ENCODE measurements around the gene RNF13. TPM values are rescaled to one million over a fixed set of nuclear protein-coding genes. Genes with fewer than 3 reads are reported as not detected.

Gene RNF13
- total and polyA plus RNA-seq, 2 of the 4 experiments (the other 2 are of a cell fraction) = 12.8 to 29.8 TPM

DNA sequence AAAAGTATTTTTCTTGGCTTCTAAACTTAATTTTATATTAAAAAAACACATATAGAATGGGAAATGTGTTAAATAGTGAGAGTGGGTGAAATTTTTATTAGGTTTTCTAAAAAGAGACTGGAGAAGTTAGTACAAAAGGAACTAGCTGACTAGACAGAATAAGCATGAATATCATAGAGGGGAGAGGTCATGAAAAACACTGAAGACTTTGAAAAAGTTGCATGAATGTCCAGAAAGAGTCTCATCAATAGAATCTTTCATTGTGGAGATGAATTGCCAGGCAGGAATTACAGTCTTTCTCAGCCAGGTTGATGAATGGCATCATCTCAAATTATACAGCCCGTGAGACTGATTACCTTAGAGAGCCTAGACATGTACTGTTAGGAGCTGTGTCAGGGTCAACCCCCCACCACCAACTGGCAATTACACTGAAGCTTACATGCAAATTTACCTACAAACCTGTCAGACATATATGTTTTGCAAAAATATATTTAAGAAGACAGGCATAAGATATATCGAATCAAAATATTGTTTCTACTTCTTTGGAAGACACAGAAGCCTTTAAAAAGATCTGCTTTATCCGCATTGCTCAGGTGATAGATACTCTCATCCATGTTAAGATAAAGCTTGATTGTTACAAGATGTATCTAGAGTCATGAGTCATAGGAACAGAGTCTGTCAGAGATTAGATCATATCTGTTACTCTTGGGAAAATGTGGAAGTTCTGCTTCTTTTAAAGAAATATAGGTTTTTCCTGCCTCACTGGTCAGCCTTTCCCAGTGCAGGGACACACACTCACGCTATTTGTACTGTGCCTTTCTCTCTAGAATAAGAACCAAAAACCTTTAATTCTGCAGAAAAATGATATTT lies 192.5 kb downstream of the RNF13 start:
- H3K79me1 ChIP-seq (ENCODE audit: low read depth in 1 of 2, low read length in 2 of 2) = no peaks in the 10 kb centered on the region
- DNase-seq (peak; percentile 76), ATAC-seq (ENCODE audit: low read depth) (peak; percentile 21)
- H4K91ac ChIP-seq (ENCODE audit: insufficient read depth, low read depth, low read length) = no peak overlapping the region
- WGBS, 2 experiments (ENCODE audit: extremely low coverage in 2 of 2, insufficient read length in 1 of 2) = no CpG with 5 or more reads among the region's 4 CpGs
- no peak overlapping the region for H3K9ac ChIP-seq (ENCODE audit: low read depth, low read length)
- TF ChIP-seq MAFK (IDR thresholded peaks at IDR 0.05; ENCODE audit: low read depth, low read length) (peak; percentile 77), FOS (IDR thresholded peaks at IDR 0.05; ENCODE audit: low read depth, low read length) (peak; percentile 43; the same call in 1 of the 2 replicates), RCOR1 (IDR thresholded peaks at IDR 0.05; ENCODE audit: insufficient replicate concordance, low read length) (no peak)
- no peak overlapping the region for H3K23ac ChIP-seq (ENCODE audit: low read depth, low read length)
- no peak overlapping the region for H3K56ac ChIP-seq (ENCODE audit: extremely low read depth, insufficient read depth, low read length)
- intact Hi-C loops (cut with micrococcal nuclease) = no loop called here
- POLR2A ChIA-PET (ENCODE audit: unreplicated experiment) = interaction anchor here (0.7 kb wide), 1 partner anchor 179 kb away, joined by 4 read pairs; no protein-coding TSS in a partner anchor
- CTCF ChIA-PET = interaction anchor here (0.6 kb wide), 1 partner anchor 24 kb away, joined by 3 read pairs; no protein-coding TSS in a partner anchor
- H3K9me1 ChIP-seq (ENCODE audit: insufficient read depth, low read length) = no peaks in the 10 kb centered on the region
- no peak overlapping the region for H2AK5ac ChIP-seq (ENCODE audit: low read depth, low read length)
- H2BK15ac ChIP-seq (ENCODE audit: low read depth, low read length) = no peak overlapping the region; the same call in 2 of the 3 replicates
- H2BK5ac ChIP-seq (ENCODE audit: low read depth, low read length, poor library complexity, severe bottlenecking) = no peak overlapping the region
- H3K36me3 ChIP-seq (ENCODE audit: control insufficient read depth, insufficient read depth, low read length) = no peaks in the 10 kb centered on the region
- BruUV-seq (replicated peaks) = no TSS peak
- H3K4me2 ChIP-seq (ENCODE audit: low read depth, low read length) = no peak overlapping the region
- H3K27me3 ChIP-seq (ENCODE audit: control insufficient read depth, insufficient read depth, low read length) = no peaks in the 10 kb centered on the region
- H4K20me1 ChIP-seq (ENCODE audit: insufficient read depth, low read length) = no peaks in the 10 kb centered on the region
- no peak overlapping the region for H3K4me3 ChIP-seq (ENCODE audit: insufficient read depth, low read depth, low read length)
- no peaks in the 10 kb centered on the region for H3K9me3 ChIP-seq (ENCODE audit: control insufficient read depth, insufficient read depth, low read length)
- H2AK9ac ChIP-seq (replicated peaks; ENCODE audit: low read depth, low read length, poor library complexity) = no peak overlapping the region
- H4K8ac ChIP-seq (ENCODE audit: low read depth in 2 of 2, low read length in 2 of 2) = no peak overlapping the region
- H2BK20ac ChIP-seq (ENCODE audit: low read depth, low read length) = no peak overlapping the region
- dilution Hi-C loops (cut with HindIII; ENCODE audit: low sequenced_read_pairs, unreplicated experiment) = no loop called here
- no peak overlapping the region for H3K27ac ChIP-seq (ENCODE audit: insufficient read depth, low read length)
- H4K5ac ChIP-seq (ENCODE audit: low read depth, low read length) = no peak overlapping the region
- in situ Hi-C loops (cut with MboI; ENCODE audit: low sequenced_read_pairs) = no loop called here
- no peak overlapping the region for H3K18ac ChIP-seq (ENCODE audit: low read depth, low read length)
- H3K14ac ChIP-seq (replicated peaks; ENCODE audit: low read depth, low read length) = no peak overlapping the region
- no peak overlapping the region for H3K4ac ChIP-seq (ENCODE audit: low read depth, low read length)
- no peak overlapping the region for H2BK120ac ChIP-seq (ENCODE audit: low read depth, low read length)
- H2AFZ ChIP-seq (replicated peaks; ENCODE audit: low read length, poor library complexity) = no peak overlapping the region
- H3K4me1 ChIP-seq (ENCODE audit: control insufficient read depth, insufficient read depth, low read length) = peaks cover 6% of the 10 kb centered on the region; the same call in 1 of the 2 replicates

Measured in IMR-90 (cell line).